Measurements from ENCODE around the gene BBX. TPM values are rescaled to one million over a fixed set of nuclear protein-coding genes. Genes with fewer than 3 reads are reported as not detected.

BBX gene
- total RNA-seq, 4 donors from 2014 or later, result 73.0 to 216 (median 106) TPM

GRCh38 chr3:107761391-107761790 is 238.6 kb downstream of the BBX start:
- no peak overlapping the region for H3K4me3 ChIP-seq (replicated peaks in 1 of 3)
- intact Hi-C loops (cut with DNase I), result no loop called here
- H3K27ac ChIP-seq, result no peak overlapping the region
- H3K9me3 ChIP-seq, result no peaks in the 10 kb centered on the region
- H3K36me3 ChIP-seq, result no peaks in the 10 kb centered on the region
- WGBS, 2 donors, result 83 to 85% methylated on average over 2 of the region's 2 CpGs
- DNase-seq, result no peak
- H3K27me3 ChIP-seq, result no peaks in the 10 kb centered on the region
- H3K4me1 ChIP-seq, result no peaks in the 10 kb centered on the region
- TF ChIP-seq POLR2A (IDR thresholded peaks at IDR 0.05) (no peak), CTCF (IDR thresholded peaks at IDR 0.05) (no peak)

- no peak for DNase-seq
- 90 to 99% methylated on average over 6 of the region's 6 CpGs for WGBS, 2 donors
Measured at GRCh38 chr3:107765524-107765923, 242.8 kb downstream of the BBX start.

GRCh38 chr3:107767897-107768605 is 245.3 kb downstream of the BBX start:
- H3K27me3 ChIP-seq, result no peaks in the 10 kb centered on the region
- no peak for DNase-seq
- TF ChIP-seq POLR2A (IDR thresholded peaks at IDR 0.05) (no peak), CTCF (IDR thresholded peaks at IDR 0.05) (no peak)
- intact Hi-C loops (cut with DNase I), result no loop called here
- no peaks in the 10 kb centered on the region for H3K4me1 ChIP-seq
- H3K27ac ChIP-seq, result no peak overlapping the region
- H3K36me3 ChIP-seq, result no peaks in the 10 kb centered on the region
- WGBS, 2 donors, result 93 to 96% methylated on average over 8 of the region's 8 CpGs
- H3K4me3 ChIP-seq (replicated peaks in 1 of 3), result no peak overlapping the region
- H3K9me3 ChIP-seq, result no peaks in the 10 kb centered on the region

More at GRCh38 chr3:107765524-107765923, 242.8 kb downstream of the BBX start:
- TF ChIP-seq CTCF (IDR thresholded peaks at IDR 0.05) (no peak), POLR2A (IDR thresholded peaks at IDR 0.05) (no peak)
- Histone ChIP-seq H3K27me3 (no peaks in the 10 kb centered on the region), H3K4me1 (no peaks in the 10 kb centered on the region), H3K27ac (no peak overlapping the region), H3K36me3 (no peaks in the 10 kb centered on the region), H3K9me3 (no peaks in the 10 kb centered on the region), H3K4me3 (replicated peaks in 1 of 3) (no peak overlapping the region)
- intact Hi-C loops (cut with DNase I), result no loop called here

- no peak for DNase-seq
- Histone ChIP-seq H3K4me3 (replicated peaks in 1 of 3) (no peak overlapping the region), H3K27ac (no peak overlapping the region), H3K36me3 (peaks cover 0 to 3% of the 10 kb centered on the region in 2 donors), H3K9me3 (no peaks in the 10 kb centered on the region), H3K4me1 (no peaks in the 10 kb centered on the region), H3K27me3 (no peaks in the 10 kb centered on the region)
- WGBS, 2 donors, result 97 to 98% methylated on average over 3 of the region's 3 CpGs
- TF ChIP-seq CTCF (IDR thresholded peaks at IDR 0.05), result no peak
- no peak for TF ChIP-seq POLR2A (IDR thresholded peaks at IDR 0.05)
- intact Hi-C loops (cut with DNase I), result no loop called here
Measured at GRCh38 chr3:107769882-107770281, 247.1 kb downstream of the BBX start.

- no peak for DNase-seq
- Histone ChIP-seq H3K9me3 (no peaks in the 10 kb centered on the region), H3K4me3 (replicated peaks in 1 of 3) (no peak overlapping the region), H3K4me1 (no peaks in the 10 kb centered on the region), H3K36me3 (peaks cover 0 to 8% of the 10 kb centered on the region in 2 donors), H3K27ac (no peak overlapping the region), H3K27me3 (no peaks in the 10 kb centered on the region)
- intact Hi-C loops (cut with DNase I), result no loop called here
- 91 to 92% methylated on average over 6 of the region's 6 CpGs for WGBS, 2 donors
- TF ChIP-seq POLR2A (IDR thresholded peaks at IDR 0.05) (no peak), CTCF (IDR thresholded peaks at IDR 0.05) (no peak)
Measured at GRCh38 chr3:107772016-107772415, 249.3 kb downstream of the BBX start.

All from thyroid gland (tissue), 4 donors.